K562 (cell line): Measurements from ENCODE around the gene B4GALNT4. TPM values are rescaled to one million over a fixed set of nuclear protein-coding genes. Genes with fewer than 3 reads are reported as not detected.

Experiments
- BACH1 ChIP-seq: fragments of 200-800 bp; sonication (Bioruptor generic); IDR thresholded peaks from 2 replicates; pipeline ENCODE4 v1.6.1; 2016; ENCODE audit warnings: missing genetic modification characterization, missing compliant biosample characterization
- CBFA2T2 ChIP-seq: fragments of 450-650 bp; conservative IDR thresholded peaks from 2 replicates; pipeline ENCODE4 v1.6.1; 2017; ENCODE audit warnings: mild to moderate bottlenecking
- CHD1 ChIP-seq: fragments of 200-600 bp; sonication (generic); IDR thresholded peaks from one replicate; pipeline ENCODE4 v1.6.1; 2012; ENCODE audit warnings: mild to moderate bottlenecking, moderate library complexity, low read length, inconsistent platforms
- CREM ChIP-seq: IDR thresholded peaks from 2 replicates; pipeline ENCODE4 v1.6.1; 2014; ENCODE audit warnings: antibody characterized with exemption, low read depth
- CTBP1 ChIP-seq: fragments of 450-650 bp; IDR thresholded peaks from 2 replicates; pipeline ENCODE4 v1.6.1; 2016; ENCODE audit warnings: borderline replicate concordance
- DMBX1 ChIP-seq: fragments of 250-450 bp; sonication (Bioruptor Pico); IDR thresholded peaks from 2 replicates; pipeline ENCODE4 v1.8.0; 2022; ENCODE audit warnings: inconsistent platforms, mild to moderate bottlenecking, moderate library complexity, borderline replicate concordance
- KDM2B ChIP-seq: fragments of 250-450 bp; sonication (Bioruptor Pico); IDR thresholded peaks from 2 replicates; pipeline ENCODE4 v1.8.0; 2021; ENCODE audit warnings: mild to moderate bottlenecking, moderate library complexity
- L3MBTL2 ChIP-seq: fragments of 450-650 bp; IDR thresholded peaks from 2 replicates; pipeline ENCODE4 v1.6.1; 2016; ENCODE audit warnings: mild to moderate bottlenecking, moderate library complexity
- NEUROD1 ChIP-seq: fragments of 150-350 bp; IDR thresholded peaks from 2 replicates; pipeline ENCODE4 v1.6.1; 2014; ENCODE audit warnings: borderline replicate concordance, low read length, low read depth; ENCODE audit not compliant: partially characterized antibody
- NRF1 ChIP-seq, 2 experiments: fragments of 450-650 bp; IDR thresholded peaks in 1 of 2; conservative IDR thresholded peaks in 1 of 2; 2 replicates each; pipeline ENCODE4 v1.6.1; 2014; ENCODE audit warnings: mild to moderate bottlenecking in 2 of 2
- PTBP1 ChIP-seq: fragments of 200-400 bp; formaldehyde crosslinking; IDR thresholded peaks from 2 replicates; pipeline ENCODE4 v1.6.1; 2017; ENCODE audit warnings: low read depth, low read length
- RBM25 ChIP-seq: fragments of 200-400 bp; formaldehyde crosslinking; IDR thresholded peaks from 2 replicates; pipeline ENCODE4 v1.6.1; 2018; ENCODE audit warnings: low read length, low read depth, moderate library complexity; ENCODE audit not compliant: severe bottlenecking
- SMAD1 ChIP-seq: fragments of 150-350 bp; IDR thresholded peaks from 2 replicates; pipeline ENCODE4 v1.6.1; 2014; ENCODE audit warnings: low read length, low read depth; ENCODE audit not compliant: partially characterized antibody
- ZBTB7A ChIP-seq: IDR thresholded peaks from 2 replicates; pipeline ENCODE4 v1.6.1; 2011; ENCODE audit warnings: low read depth, mild to moderate bottlenecking, low read length, moderate library complexity, borderline replicate concordance; ENCODE audit not compliant: control insufficient read depth
- ZNF354B ChIP-seq: fragments of 250-450 bp; sonication (Bioruptor Pico); IDR thresholded peaks from 2 replicates; pipeline ENCODE4 v1.4.0; 2020
- ZNF644 ChIP-seq: fragments of 200-800 bp; sonication (Bioruptor generic); IDR thresholded peaks from 2 replicates; pipeline ENCODE4 v1.6.1; 2016; ENCODE audit warnings: low read depth, missing genetic modification characterization, missing compliant biosample characterization
- ZZZ3 ChIP-seq: fragments of 450-650 bp; IDR thresholded peaks from 2 replicates; pipeline ENCODE4 v1.6.1; 2016; ENCODE audit warnings: antibody characterized with exemption, mild to moderate bottlenecking, moderate library complexity
- polyA plus RNA-seq, 8 experiments: library from polyadenylated mRNA; depleted of rRNA in 4 of 8; stranded (reverse) in 5 of 8; unstranded in 3 of 8; fragments of >200 nt; fragmentation: Nextera tagmentation in 2 of 8; fragmentation: Illumina TruSeq in 1 of 8; extraction: Ambion mirVana in 2 of 8; extraction: Trizol in 1 of 8; gene quantifications; 2 replicates each; pipeline versions ENCODE4 v1.2.1 to v1.2.3, GENCODE V29; 2011 to 2014; ENCODE audit warnings: inconsistent platforms in 1 of 8, missing spikeins in 1 of 8
- total RNA-seq, 7 experiments: library from RNA; depleted of rRNA in 6 of 7; stranded (reverse); fragments of >200 nt in 6 of 7; fragmentation: Illumina TruSeq in 2 of 7; extraction: Trizol in 2 of 7; gene quantifications; 2 replicates each; pipeline versions ENCODE4 v1.2.1 to v1.2.3, GENCODE V29; 2011 to 2021; ENCODE audit warnings: low replicate concordance in 1 of 7
- TF ChIP-seq, protein P1 (sequence below): fragments of 250-450 bp; sonication (Bioruptor Pico); IDR thresholded peaks from 2 replicates; pipeline ENCODE4 v1.8.0; 2022; ENCODE audit warnings: moderate library complexity, mild to moderate bottlenecking, inconsistent platforms
- TF ChIP-seq, protein P2 (sequence below): fragments of 250-450 bp; sonication (Bioruptor Pico); IDR thresholded peaks from 2 replicates; pipeline ENCODE4 v1.5.0; 2020; ENCODE audit warnings: mild to moderate bottlenecking
- TF ChIP-seq, protein P3 (sequence below): fragments of 250-450 bp; sonication (Bioruptor Pico); IDR thresholded peaks from 2 replicates; pipeline ENCODE4 v1.5.0; 2021; ENCODE audit warnings: mild to moderate bottlenecking, moderate library complexity

B4GALNT4 gene
- total and polyA plus RNA-seq, 9 of the 15 experiments (the other 6 are each of a cell fraction or from before 2014, with no cell fraction given), result 0.20 to 37.1 (median 10.8) TPM; not detected in 1

DNA sequence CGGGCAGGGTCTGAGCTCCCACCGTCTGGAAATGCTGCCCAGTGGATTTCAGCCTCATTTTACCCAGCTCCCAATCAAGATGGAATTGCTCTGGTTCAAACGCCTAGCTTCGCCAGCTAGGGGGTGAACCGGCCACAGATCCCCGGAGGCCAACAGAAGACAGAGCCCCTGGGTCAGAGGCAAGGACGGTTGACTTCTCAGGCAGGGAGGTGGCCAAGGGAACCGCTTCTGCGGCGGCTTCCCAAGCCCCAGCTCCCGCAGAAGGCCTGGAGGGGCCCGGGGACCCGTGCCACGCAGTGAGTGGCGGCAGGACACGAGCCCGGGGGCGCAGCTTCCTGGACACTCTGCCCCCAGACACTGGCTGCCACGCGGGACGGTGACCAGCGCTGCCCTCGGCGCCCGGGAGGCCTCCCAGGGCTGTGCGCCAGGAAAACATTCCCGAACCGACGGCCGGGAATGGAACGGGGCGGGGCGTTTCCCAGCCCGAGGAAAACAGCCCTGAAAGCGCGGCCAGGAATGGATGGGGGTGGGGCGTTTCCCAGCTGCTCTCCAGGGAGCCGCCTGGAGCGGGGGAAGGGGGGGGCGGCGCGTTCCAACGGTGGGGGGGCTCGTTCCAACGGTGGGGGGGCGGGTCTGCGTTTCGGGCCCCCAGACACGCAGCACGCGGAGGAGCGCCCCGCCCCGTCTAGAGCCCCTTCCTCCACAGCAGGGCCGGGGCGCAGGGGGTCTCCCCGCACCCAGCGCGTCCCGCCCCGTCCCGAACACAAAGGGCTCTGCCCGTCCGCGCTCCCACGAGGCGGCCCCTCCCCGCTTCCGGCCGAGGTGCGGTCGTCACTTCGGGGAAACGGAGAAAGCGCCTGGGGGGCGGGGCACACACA is 13.5 kb upstream of the B4GALNT4 start (continued):
- TF ChIP-seq, protein P1, sequence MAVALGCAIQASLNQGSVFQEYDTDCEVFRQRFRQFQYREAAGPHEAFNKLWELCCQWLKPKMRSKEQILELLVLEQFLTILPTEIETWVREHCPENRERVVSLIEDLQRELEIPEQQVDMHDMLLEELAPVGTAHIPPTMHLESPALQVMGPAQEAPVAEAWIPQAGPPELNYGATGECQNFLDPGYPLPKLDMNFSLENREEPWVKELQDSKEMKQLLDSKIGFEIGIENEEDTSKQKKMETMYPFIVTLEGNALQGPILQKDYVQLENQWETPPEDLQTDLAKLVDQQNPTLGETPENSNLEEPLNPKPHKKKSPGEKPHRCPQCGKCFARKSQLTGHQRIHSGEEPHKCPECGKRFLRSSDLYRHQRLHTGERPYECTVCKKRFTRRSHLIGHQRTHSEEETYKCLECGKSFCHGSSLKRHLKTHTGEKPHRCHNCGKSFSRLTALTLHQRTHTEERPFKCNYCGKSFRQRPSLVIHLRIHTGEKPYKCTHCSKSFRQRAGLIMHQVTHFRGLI (CRISPR knock-in tag), result peak; percentile 77
- TF ChIP-seq CTBP1 (peak; percentile 49; the same call in 1 of the 2 replicates), L3MBTL2 (peak; percentile 65), PTBP1 (no peak), BACH1 (tag) (peak; percentile 77; the same call in 1 of the 2 replicates), CHD1 (peak; percentile 77), ZBTB7A (peak; percentile 89), RBM25 (no peak), SMAD1 (no peak), DMBX1 (CRISPR knock-in tag) (peak; percentile 98), ZZZ3 (no peak), KDM2B (CRISPR knock-in tag) (no peak; the same call in 1 of the 2 replicates), NRF1 (conservative IDR thresholded peaks at IDR 0.05 in 1 of 2, IDR thresholded peaks at IDR 0.05 in 1 of 2) (no peak), CBFA2T2 (no peak), ZNF354B (peak; percentile 44; the same call in 1 of the 2 replicates), ZNF644 (tag) (peak; percentile 72; the same call in 1 of the 2 replicates), CREM (peak; percentile 30), NEUROD1 (no peak)
- TF ChIP-seq, protein P2, sequence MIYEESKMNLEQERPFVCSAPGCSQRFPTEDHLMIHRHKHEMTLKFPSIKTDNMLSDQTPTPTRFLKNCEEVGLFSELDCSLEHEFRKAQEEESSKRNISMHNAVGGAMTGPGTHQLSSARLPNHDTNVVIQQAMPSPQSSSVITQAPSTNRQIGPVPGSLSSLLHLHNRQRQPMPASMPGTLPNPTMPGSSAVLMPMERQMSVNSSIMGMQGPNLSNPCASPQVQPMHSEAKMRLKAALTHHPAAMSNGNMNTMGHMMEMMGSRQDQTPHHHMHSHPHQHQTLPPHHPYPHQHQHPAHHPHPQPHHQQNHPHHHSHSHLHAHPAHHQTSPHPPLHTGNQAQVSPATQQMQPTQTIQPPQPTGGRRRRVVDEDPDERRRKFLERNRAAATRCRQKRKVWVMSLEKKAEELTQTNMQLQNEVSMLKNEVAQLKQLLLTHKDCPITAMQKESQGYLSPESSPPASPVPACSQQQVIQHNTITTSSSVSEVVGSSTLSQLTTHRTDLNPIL, result peak; percentile 46; the same call in 1 of the 2 replicates
- TF ChIP-seq, protein P3, sequence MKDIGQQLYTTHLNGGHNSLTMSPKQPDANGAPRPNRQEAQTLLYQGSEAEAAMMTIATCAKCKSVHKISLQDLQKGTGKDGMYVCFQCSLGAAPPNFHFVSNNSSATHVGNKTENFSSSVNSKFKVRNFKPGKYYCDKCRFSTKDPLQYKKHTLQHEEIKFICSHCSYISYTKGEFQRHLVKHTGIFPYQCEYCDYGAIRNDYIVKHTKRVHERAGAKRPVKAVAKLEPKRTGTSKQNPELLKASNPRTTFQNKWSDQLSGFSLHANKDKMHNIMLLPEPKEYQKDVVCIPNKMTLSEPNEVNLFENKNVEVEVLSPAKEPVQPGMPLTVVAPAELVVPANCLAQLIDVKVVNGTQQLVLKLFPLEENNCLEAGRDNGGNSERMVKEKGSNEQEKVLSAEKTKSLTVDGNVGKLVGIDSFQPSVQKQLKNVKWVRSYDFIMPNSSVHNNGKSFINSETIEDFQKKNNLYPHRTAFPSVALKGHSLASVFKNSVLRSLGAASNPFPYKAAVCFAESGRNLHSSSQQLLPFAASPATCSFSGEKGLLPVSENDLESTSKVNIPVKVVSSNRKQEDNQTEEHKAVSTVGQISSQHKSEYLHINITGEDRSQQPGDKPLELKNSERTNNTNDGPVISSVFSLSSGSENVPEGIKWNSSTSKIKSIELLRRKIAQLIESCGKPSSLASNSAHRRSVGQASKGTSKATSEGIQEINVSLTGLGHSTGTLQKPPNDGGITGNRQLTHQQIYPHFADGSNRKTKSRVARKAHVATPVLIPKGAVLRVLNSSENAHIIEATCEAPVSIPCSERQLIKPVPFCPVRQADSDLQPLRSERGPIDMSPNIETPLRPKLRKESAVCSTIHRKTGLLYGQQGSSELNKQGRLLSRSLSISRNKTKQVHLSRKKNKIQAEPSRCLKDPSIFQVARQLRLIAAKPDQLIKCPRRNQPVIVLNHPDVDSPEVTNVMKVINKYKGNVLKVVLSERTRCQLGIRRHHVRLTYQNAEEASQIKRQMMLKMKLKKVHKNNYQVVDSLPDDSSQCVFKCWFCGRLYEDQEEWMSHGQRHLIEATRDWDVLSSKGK (CRISPR knock-in tag), result no peak
